Measurements from ENCODE around the gene DUS1L.

GRCh38 chr17:82013772-82014321 lies 51.8 kb downstream of the DUS1L start:
- TF ChIP-seq CTCF (conservative IDR thresholded peaks at IDR 0.05) (no peak), ZFX (IDR thresholded peaks at IDR 0.05) (no peak)
